ENCODE data around the gene SPAG5.

DNA sequence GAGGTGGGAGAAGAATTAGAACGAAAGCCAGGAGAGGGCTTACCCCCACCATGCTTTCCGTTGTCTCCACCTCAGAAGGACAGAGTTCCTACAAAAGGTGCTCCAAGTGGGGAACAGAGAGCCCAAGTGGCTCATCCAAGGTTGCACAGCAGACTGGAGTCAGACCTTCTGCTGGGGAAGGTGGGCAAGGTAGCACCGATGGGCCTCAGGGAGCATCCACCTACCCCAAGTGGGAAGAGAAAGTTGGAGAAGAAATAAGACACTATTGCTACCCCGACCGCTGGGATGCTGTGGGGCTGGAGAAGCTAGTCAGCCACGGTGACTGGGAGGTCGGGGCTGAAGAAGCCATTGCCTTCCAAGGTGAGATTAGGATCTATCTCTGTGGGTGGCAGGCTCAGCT, 67.9 kb downstream of the SPAG5 start:
- TF ChIP-seq EZH2 (IDR thresholded peaks at IDR 0.05; ENCODE audit: borderline replicate concordance, low read length), result no peak
- TF ChIP-seq, protein P1, sequence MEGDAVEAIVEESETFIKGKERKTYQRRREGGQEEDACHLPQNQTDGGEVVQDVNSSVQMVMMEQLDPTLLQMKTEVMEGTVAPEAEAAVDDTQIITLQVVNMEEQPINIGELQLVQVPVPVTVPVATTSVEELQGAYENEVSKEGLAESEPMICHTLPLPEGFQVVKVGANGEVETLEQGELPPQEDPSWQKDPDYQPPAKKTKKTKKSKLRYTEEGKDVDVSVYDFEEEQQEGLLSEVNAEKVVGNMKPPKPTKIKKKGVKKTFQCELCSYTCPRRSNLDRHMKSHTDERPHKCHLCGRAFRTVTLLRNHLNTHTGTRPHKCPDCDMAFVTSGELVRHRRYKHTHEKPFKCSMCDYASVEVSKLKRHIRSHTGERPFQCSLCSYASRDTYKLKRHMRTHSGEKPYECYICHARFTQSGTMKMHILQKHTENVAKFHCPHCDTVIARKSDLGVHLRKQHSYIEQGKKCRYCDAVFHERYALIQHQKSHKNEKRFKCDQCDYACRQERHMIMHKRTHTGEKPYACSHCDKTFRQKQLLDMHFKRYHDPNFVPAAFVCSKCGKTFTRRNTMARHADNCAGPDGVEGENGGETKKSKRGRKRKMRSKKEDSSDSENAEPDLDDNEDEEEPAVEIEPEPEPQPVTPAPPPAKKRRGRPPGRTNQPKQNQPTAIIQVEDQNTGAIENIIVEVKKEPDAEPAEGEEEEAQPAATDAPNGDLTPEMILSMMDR (IDR thresholded peaks at IDR 0.05; ENCODE audit: low read length), result no peak
